A549 (cell line): ENCODE measurements around the gene SLC28A1. TPM values are rescaled to one million over a fixed set of nuclear protein-coding genes. Genes with fewer than 3 reads are reported as not detected.
"Not testable (repeated sequence)": the region's sequence is repeated elsewhere in the genome, so short reads cannot be mapped to it uniquely, and the experiment has no call there.

Source experiments
- ATAC-seq, 2 experiments: fragments of 200-7000 bp in 1 of 2; fragments of >200 bp in 1 of 2; cut with Nextera tagmentation in 1 of 2; cut with Tn5 transposase in 1 of 2; 3 replicates each; pipeline versions ENCODE4 v1.8.0 to v1.9.1; 2018 to 2020; ENCODE audit warnings: mild to moderate bottlenecking in 1 of 2, moderate library complexity in 1 of 2
- CTCF ChIA-PET: fragments of 300-600 bp; sonication (Branson Sonifier 250); formaldehyde crosslinking; extraction: SDS; loops from one replicate; lab custom pipeline; 2021; ENCODE audit warnings: antibody characterized with exemption, inconsistent platforms; lab: Yijun Ruan, JAX
- POLR2A ChIA-PET: fragments of 350-600 bp; formaldehyde crosslinking; extraction: SDS; loops from one replicate; lab custom pipeline; 2021; ENCODE audit warnings: antibody characterized with exemption, inconsistent platforms; lab: Yijun Ruan, JAX
- DNase-seq, 2 experiments: peaks; one replicate each; pipeline versions ENCODE4 v3.0.0 to v3.0.0-alpha.2; 2011 to 2016; ENCODE audit warnings: low read depth in 1 of 2, low spot score in 1 of 2
- FAIRE-seq: peaks from 2 replicates; lab custom pipeline; 2011; peaks lifted over from hg19 to GRCh38; lab: Jason Lieb, UNC
- H3K27ac ChIP-seq, 2 experiments: fragments of >200 bp; sonication (Bioruptor Twin); formaldehyde crosslinking; 3 replicates each; pipeline ENCODE4 v1.5.1; 2016 to 2017
- H3K4me1 ChIP-seq: fragments of >200 bp; sonication (Bioruptor Twin); formaldehyde crosslinking; 3 replicates; pipeline ENCODE4 v1.6.1; 2016
- H3K4me2 ChIP-seq: fragments of >200 bp; sonication (Bioruptor Twin); formaldehyde crosslinking; 3 replicates; pipeline ENCODE4 v1.6.1; 2016
- H3K4me3 ChIP-seq: fragments of >200 bp; sonication (Bioruptor Twin); formaldehyde crosslinking; 3 replicates; pipeline ENCODE4 v1.5.1; 2016
- H3K9me3 ChIP-seq: fragments of >200 bp; sonication (Bioruptor Twin); formaldehyde crosslinking; 3 replicates; pipeline ENCODE4 v1.6.1; 2016
- BHLHE40 ChIP-seq: IDR thresholded peaks from 2 replicates; pipeline ENCODE4 v1.6.1; 2012; ENCODE audit warnings: low read depth, low read length, inconsistent platforms
- CBX2 ChIP-seq: fragments of 200-600 bp; sonication (generic); IDR thresholded peaks from 2 replicates; pipeline ENCODE4 v1.6.1; 2016; ENCODE audit warnings: low read depth, mild to moderate bottlenecking, borderline replicate concordance
- ESRRA ChIP-seq: fragments of 150-350 bp; IDR thresholded peaks from 2 replicates; pipeline ENCODE4 v1.6.1; 2014; ENCODE audit warnings: mild to moderate bottlenecking, low read length, borderline replicate concordance
- HOXB5 ChIP-seq: fragments of 250-450 bp; sonication (Bioruptor Pico); IDR thresholded peaks from 2 replicates; pipeline ENCODE4 v1.5.0; 2020; ENCODE audit warnings: mild to moderate bottlenecking, moderate library complexity
- JUN ChIP-seq, 2 experiments: fragments of >200 bp; sonication (Bioruptor Twin); formaldehyde crosslinking; IDR thresholded peaks; 2 replicates in 1 of 2; 3 replicates in 1 of 2; pipeline ENCODE4 v1.6.1; 2016 to 2017
- JUNB ChIP-seq: fragments of >200 bp; sonication (Bioruptor Twin); formaldehyde crosslinking; IDR thresholded peaks from 2 replicates; pipeline ENCODE4 v1.6.1; 2016
- NPAS2 ChIP-seq: fragments of 250-450 bp; sonication (Bioruptor Pico); IDR thresholded peaks from 2 replicates; pipeline ENCODE4 v1.8.0; 2022; ENCODE audit warnings: mild to moderate bottlenecking, moderate library complexity, borderline replicate concordance
- PHF8 ChIP-seq: fragments of 200-600 bp; sonication (generic); IDR thresholded peaks from 2 replicates; pipeline ENCODE4 v1.6.1; 2016; ENCODE audit warnings: low read depth, mild to moderate bottlenecking, antibody characterized with exemption, moderate library complexity, borderline replicate concordance
- RAD21 ChIP-seq, 2 experiments: fragments of >200 bp in 1 of 2; sonication (Bioruptor Twin) in 1 of 2; formaldehyde crosslinking in 1 of 2; IDR thresholded peaks in 1 of 2; conservative IDR thresholded peaks in 1 of 2; 2 replicates in 1 of 2; 3 replicates in 1 of 2; pipeline ENCODE4 v1.6.1; 2012 to 2018; ENCODE audit warnings: inconsistent platforms in 1 of 2
- RARB ChIP-seq: fragments of 250-450 bp; sonication (Bioruptor Pico); IDR thresholded peaks from 2 replicates; pipeline ENCODE4 v1.8.0; 2021; ENCODE audit warnings: mild to moderate bottlenecking, moderate library complexity
- RFX5 ChIP-seq: fragments of 450-650 bp; IDR thresholded peaks from 2 replicates; pipeline ENCODE4 v1.7.1; 2014; ENCODE audit warnings: antibody characterized with exemption, mild to moderate bottlenecking, moderate library complexity
- RNF2 ChIP-seq: fragments of 200-600 bp; sonication (generic); IDR thresholded peaks from 2 replicates; pipeline ENCODE4 v1.6.1; 2016; ENCODE audit warnings: low read depth, mild to moderate bottlenecking, antibody characterized with exemption, moderate library complexity, borderline replicate concordance
- TFCP2L1 ChIP-seq: fragments of 250-450 bp; sonication (Bioruptor Pico); IDR thresholded peaks from 2 replicates; pipeline ENCODE4 v1.5.0; 2021; ENCODE audit warnings: mild to moderate bottlenecking
- ZSCAN20 ChIP-seq: fragments of 250-450 bp; sonication (Bioruptor Pico); IDR thresholded peaks from 2 replicates; pipeline ENCODE4 v1.8.0; 2022; ENCODE audit warnings: mild to moderate bottlenecking, moderate library complexity
- WGBS: methylation state at CpG from one replicate; pipeline ENCODE4 v1.1.6; 2017; ENCODE audit errors: missing lambda C conversion rate; 5-methylcytosine and 5-hydroxymethylcytosine counted together
- polyA plus RNA-seq, 4 experiments: library from polyadenylated mRNA; depleted of rRNA in 3 of 4; stranded (reverse); fragments of >200 nt; fragmentation: RNase III in 1 of 4; extraction: RNeasy Plus Mini Kit Qiagen cat#74134 plus additional on column Dnase treatment in 1 of 4; gene quantifications; 2 replicates in 3 of 4; 3 replicates in 1 of 4; pipeline ENCODE4 v1.2.3, GENCODE V29; 2011 to 2017
- TF ChIP-seq, protein P1 (sequence below): fragments of >200 bp; sonication (Bioruptor Twin); formaldehyde crosslinking; IDR thresholded peaks from 2 replicates; pipeline ENCODE4 v1.6.1; 2016
- TF ChIP-seq, protein P2 (sequence below): IDR thresholded peaks from 2 replicates; pipeline ENCODE4 v1.6.1; 2012; ENCODE audit warnings: low read depth, borderline replicate concordance
- TF ChIP-seq, protein P3 (sequence below): fragments of 450-650 bp; IDR thresholded peaks from 2 replicates; pipeline ENCODE4 v1.6.1; 2014; ENCODE audit warnings: antibody characterized with exemption
- TF ChIP-seq, protein P4 (sequence below): fragments of 200-600 bp; sonication (generic); IDR thresholded peaks from 2 replicates; pipeline ENCODE4 v1.6.1; 2016; ENCODE audit warnings: antibody characterized with exemption, mild to moderate bottlenecking, moderate library complexity

The SLC28A1 gene
- polyA plus RNA-seq, 2 of the 4 experiments (the other 2 are of a cell fraction), result 0.06 to 0.13 TPM

DNA sequence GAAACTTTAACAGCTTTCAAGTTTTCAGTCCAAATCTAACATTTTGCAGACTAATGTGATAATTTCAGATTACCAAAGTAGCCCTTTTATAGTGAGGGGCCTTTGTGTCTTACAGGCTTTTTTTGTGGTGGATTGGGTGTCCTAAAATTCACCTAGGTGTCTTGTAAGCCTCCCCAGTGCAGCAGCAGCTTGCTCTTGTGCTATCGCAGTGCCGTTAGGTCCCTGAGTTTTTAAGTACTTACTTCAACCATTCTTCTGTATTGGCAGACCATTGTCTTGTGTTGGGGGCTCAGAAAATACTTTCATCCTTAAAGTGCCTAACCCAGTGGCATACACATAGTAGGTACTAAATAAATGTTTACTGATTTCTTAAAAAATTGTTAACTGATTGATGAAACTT lies 99.2 kb downstream of the SLC28A1 start:
- Histone ChIP-seq H3K27ac (peak overlapping the region; percentile 97 to 98), H3K4me1 (peaks cover 59% of the 10 kb centered on the region), H3K9me3 (no peaks in the 10 kb centered on the region), H3K4me2 (peak overlapping the region; percentile 82), H3K4me3 (peak overlapping the region; percentile 91)
- FAIRE-seq, result no peak
- ChIA-PET POLR2A (interaction anchor here (4.2 kb wide), 1 partner anchor 62 kb away, joined by 50 read pairs; no protein-coding TSS in a partner anchor), CTCF (interaction anchor here (0.9 to 6.2 kb wide), 4 partner anchors 8 to 185 kb away, joined by 3 to 80 read pairs (median 7); no protein-coding TSS in a partner anchor)
- TF ChIP-seq ESRRA (no peak), ZSCAN20 (CRISPR knock-in tag) (no peak), RARB (no peak), TFCP2L1 (CRISPR knock-in tag) (no peak), RFX5 (no peak), RNF2 (no peak), JUN (IDR thresholded peaks at IDR 0.05) (no peak), JUNB (no peak), BHLHE40 (no peak), RAD21 (conservative IDR thresholded peaks at IDR 0.05 in 1 of 2, IDR thresholded peaks at IDR 0.05 in 1 of 2) (no peak)
- TF ChIP-seq, protein P1, sequence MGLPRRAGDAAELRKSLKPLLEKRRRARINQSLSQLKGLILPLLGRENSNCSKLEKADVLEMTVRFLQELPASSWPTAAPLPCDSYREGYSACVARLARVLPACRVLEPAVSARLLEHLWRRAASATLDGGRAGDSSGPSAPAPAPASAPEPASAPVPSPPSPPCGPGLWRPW, result no peak
- TF ChIP-seq, protein P2, sequence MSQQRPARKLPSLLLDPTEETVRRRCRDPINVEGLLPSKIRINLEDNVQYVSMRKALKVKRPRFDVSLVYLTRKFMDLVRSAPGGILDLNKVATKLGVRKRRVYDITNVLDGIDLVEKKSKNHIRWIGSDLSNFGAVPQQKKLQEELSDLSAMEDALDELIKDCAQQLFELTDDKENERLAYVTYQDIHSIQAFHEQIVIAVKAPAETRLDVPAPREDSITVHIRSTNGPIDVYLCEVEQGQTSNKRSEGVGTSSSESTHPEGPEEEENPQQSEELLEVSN, result no peak
- TF ChIP-seq, protein P3, sequence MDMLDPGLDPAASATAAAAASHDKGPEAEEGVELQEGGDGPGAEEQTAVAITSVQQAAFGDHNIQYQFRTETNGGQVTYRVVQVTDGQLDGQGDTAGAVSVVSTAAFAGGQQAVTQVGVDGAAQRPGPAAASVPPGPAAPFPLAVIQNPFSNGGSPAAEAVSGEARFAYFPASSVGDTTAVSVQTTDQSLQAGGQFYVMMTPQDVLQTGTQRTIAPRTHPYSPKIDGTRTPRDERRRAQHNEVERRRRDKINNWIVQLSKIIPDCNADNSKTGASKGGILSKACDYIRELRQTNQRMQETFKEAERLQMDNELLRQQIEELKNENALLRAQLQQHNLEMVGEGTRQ, result no peak
- DNase-seq, result peak in 1 of 2 experiments; percentile 34
- no peak for ATAC-seq
- 2% methylated on average over 2 of the region's 2 CpGs for WGBS

DNA sequence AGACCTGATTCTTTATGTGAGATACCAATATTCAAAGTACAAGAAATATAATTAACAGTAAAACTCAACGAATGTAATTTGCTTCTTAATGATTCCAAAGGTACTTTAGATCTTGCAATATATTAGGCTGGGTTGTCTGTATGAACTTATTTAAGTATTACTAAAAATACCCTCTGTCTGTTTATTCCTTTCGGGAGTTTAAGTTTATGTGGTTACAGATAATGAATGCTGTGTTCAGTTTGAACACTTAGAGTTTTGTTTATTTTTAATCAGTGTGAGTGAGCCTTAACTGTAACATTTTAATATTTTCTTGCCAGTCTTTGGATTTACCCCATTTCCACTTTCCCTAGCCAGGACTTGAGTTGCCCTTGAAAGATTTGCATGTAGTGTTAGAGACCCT lies 100.7 kb downstream of the SLC28A1 start:
- H3K9me3 ChIP-seq, result no peaks in the 10 kb centered on the region
- POLR2A ChIA-PET, result no interaction called here
- FAIRE-seq, result no peak
- peak overlapping the region; percentile 82 for H3K4me2 ChIP-seq
- H3K4me3 ChIP-seq, result peak overlapping the region; percentile 91; the same call in 1 of the 3 replicates
- ATAC-seq, result no peak
- CTCF ChIA-PET, result no interaction called here
- H3K27ac ChIP-seq, result peak overlapping the region; percentile 1 to 40; a peak in 3 of 6 replicates
- WGBS, result 52% methylated on average over 2 of the region's 2 CpGs
- DNase-seq, result no peak
- TF ChIP-seq RARB (no peak), HOXB5 (CRISPR knock-in tag) (no peak), CBX2 (no peak), PHF8 (no peak), NPAS2 (CRISPR knock-in tag) (no peak)
- TF ChIP-seq, protein P3, result no peak
- TF ChIP-seq, protein P4, sequence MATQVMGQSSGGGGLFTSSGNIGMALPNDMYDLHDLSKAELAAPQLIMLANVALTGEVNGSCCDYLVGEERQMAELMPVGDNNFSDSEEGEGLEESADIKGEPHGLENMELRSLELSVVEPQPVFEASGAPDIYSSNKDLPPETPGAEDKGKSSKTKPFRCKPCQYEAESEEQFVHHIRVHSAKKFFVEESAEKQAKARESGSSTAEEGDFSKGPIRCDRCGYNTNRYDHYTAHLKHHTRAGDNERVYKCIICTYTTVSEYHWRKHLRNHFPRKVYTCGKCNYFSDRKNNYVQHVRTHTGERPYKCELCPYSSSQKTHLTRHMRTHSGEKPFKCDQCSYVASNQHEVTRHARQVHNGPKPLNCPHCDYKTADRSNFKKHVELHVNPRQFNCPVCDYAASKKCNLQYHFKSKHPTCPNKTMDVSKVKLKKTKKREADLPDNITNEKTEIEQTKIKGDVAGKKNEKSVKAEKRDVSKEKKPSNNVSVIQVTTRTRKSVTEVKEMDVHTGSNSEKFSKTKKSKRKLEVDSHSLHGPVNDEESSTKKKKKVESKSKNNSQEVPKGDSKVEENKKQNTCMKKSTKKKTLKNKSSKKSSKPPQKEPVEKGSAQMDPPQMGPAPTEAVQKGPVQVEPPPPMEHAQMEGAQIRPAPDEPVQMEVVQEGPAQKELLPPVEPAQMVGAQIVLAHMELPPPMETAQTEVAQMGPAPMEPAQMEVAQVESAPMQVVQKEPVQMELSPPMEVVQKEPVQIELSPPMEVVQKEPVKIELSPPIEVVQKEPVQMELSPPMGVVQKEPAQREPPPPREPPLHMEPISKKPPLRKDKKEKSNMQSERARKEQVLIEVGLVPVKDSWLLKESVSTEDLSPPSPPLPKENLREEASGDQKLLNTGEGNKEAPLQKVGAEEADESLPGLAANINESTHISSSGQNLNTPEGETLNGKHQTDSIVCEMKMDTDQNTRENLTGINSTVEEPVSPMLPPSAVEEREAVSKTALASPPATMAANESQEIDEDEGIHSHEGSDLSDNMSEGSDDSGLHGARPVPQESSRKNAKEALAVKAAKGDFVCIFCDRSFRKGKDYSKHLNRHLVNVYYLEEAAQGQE, result no peak
- TF ChIP-seq, protein P1, result no peak
- H3K4me1 ChIP-seq, result peaks cover 61% of the 10 kb centered on the region

DNA sequence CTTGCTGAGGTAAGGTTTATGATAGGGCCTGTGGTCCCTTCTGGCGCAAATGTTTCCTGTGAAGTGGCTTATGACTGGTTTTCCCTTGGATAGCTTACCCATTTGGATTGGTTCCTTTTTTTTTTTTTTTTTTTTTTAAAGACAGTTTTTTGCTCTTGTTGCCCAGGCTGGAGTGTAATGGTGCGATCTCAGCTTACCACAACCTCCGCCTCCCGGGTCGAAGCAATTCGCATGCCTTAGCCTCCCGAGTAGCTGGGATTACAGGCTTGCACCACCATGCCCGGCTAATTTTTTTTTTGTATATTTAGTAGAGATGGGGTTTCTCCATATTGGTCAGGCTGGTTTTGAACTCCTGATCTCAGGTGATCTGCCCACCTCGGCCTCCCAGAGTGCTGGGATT lies 102.9 kb downstream of the SLC28A1 start:
- WGBS, result 92% methylated on average over 9 of the region's 9 CpGs
- POLR2A ChIA-PET, H3K4me3 ChIP-seq, H3K9me3 ChIP-seq, FAIRE-seq, H3K4me2 ChIP-seq, DNase-seq, ATAC-seq, H3K27ac ChIP-seq: not testable (repeated sequence)
- CTCF ChIA-PET, result interaction anchor here (1.0 to 2.9 kb wide), 4 partner anchors 17 to 59 kb away, joined by 3 to 12 read pairs (median 4); no protein-coding TSS in a partner anchor
- peaks cover 74% of the 10 kb centered on the region for H3K4me1 ChIP-seq
